HFF-Myc (cell line): Measurements from ENCODE around the gene DDRGK1.
A peak's percentile ranks its signal among the peaks of the same experiment; 100 is the strongest.

Source experiments
- DNase-seq: peaks from one replicate; pipeline ENCODE4 v3.0.0-alpha.2; 2011; ENCODE audit warnings: low read depth; ENCODE audit errors: extremely low read depth
- H3K4me3 ChIP-seq: replicated peaks from 2 replicates; pipeline ENCODE4 v1.5.1; 2011; ENCODE audit warnings: low read depth, mild to moderate bottlenecking, control low read depth, low read length
- CTCF ChIP-seq: IDR thresholded peaks from 2 replicates; pipeline ENCODE4 v1.5.1; 2012; ENCODE audit warnings: mild to moderate bottlenecking, low read depth, low read length, control low read depth; ENCODE audit errors: missing control alignments

DDRGK1 gene

GRCh38 chr20:3240776-3241363 is 36.4 kb upstream of the DDRGK1 start:
- DNase-seq, result no peak
- peak overlapping the region; percentile 57 for H3K4me3 ChIP-seq
- no peak for TF ChIP-seq CTCF

GRCh38 chr20:3239867-3240775 is 35.6 kb upstream of the DDRGK1 start:
- DNase-seq, result no peak
- no peak for TF ChIP-seq CTCF
- H3K4me3 ChIP-seq, result peak overlapping the region; percentile 57

GRCh38 chr20:3239026-3239866 is 34.8 kb upstream of the DDRGK1 start, which contains the start of gene SLC4A11:
Gene SLC4A11, minus strand, starts transcription at chr20:3239190. Its CDS starts 53 bp downstream, at chr20:3239137.
- no peak for DNase-seq
- no peak for TF ChIP-seq CTCF

GRCh38 chr20:3238616-3239025 is 34.1 kb upstream of the DDRGK1 start:
- H3K4me3 ChIP-seq, result peak overlapping the region; percentile 57
- no peak for DNase-seq
- TF ChIP-seq CTCF, result no peak

More at GRCh38 chr20:3239026-3239866, 34.8 kb upstream of the DDRGK1 start, which contains the start of gene SLC4A11:
- peak within 1 kb of the TSS; percentile 57 for H3K4me3 ChIP-seq

- TF ChIP-seq CTCF, result no peak
- DNase-seq, result no peak
Observed at GRCh38 chr20:3237958-3238615, 33.6 kb upstream of the DDRGK1 start.

More at GRCh38 chr20:3237958-3238615, 33.6 kb upstream of the DDRGK1 start:
- H3K4me3 ChIP-seq, result peak overlapping the region; percentile 57
